CD14-positive monocyte (primary cell): ENCODE results near the gene CREB5. TPM values are rescaled to one million over a fixed set of nuclear protein-coding genes. Genes with fewer than 3 reads are reported as not detected.

ENCODE experiments used
- DNase-seq, 3 donors: peaks; one replicate each; pipeline ENCODE4 v3.0.0-alpha.2; 2011 to 2022
- H2AFZ ChIP-seq: 2 replicates; pipeline ENCODE4 v1.6.0; 2012; ENCODE audit warnings: mild to moderate bottlenecking, low read depth, low read length, inconsistent platforms; ENCODE audit not compliant: insufficient read depth, poor library complexity, severe bottlenecking
- H3K27ac ChIP-seq, 2 donors: 1 replicate in 1 of 2; 2 replicates in 1 of 2; pipeline ENCODE4 v1.5.1; 2012 to 2013; ENCODE audit warnings: low read length in 2 of 2, control low read depth in 1 of 2, inconsistent platforms in 1 of 2, low read depth in 1 of 2, mild to moderate bottlenecking in 1 of 2
- H3K27me3 ChIP-seq, 2 donors: one replicate each; pipeline versions ENCODE4 v1.6.0 to v1.6.1; 2011 to 2013; ENCODE audit warnings: low read length in 2 of 2; ENCODE audit not compliant: control insufficient read depth in 2 of 2, insufficient read depth in 2 of 2
- H3K36me3 ChIP-seq, 2 donors: replicated peaks in 1 of 2; 1 replicate in 1 of 2; 2 replicates in 1 of 2; pipeline versions ENCODE4 v1.5.1 to v1.6.1; 2012 to 2013; ENCODE audit warnings: low read length in 2 of 2, control low read depth in 1 of 2, inconsistent platforms in 1 of 2, mild to moderate bottlenecking in 1 of 2; ENCODE audit not compliant: insufficient read depth in 2 of 2, control insufficient read depth in 1 of 2
- H3K4me1 ChIP-seq, 2 donors: 1 replicate in 1 of 2; 2 replicates in 1 of 2; pipeline versions ENCODE4 v1.5.1 to v1.6.1; 2012 to 2013; ENCODE audit warnings: low read length in 2 of 2, control low read depth in 1 of 2, inconsistent platforms in 1 of 2, mild to moderate bottlenecking in 1 of 2, moderate library complexity in 1 of 2; ENCODE audit not compliant: insufficient read depth in 2 of 2, control insufficient read depth in 1 of 2
- H3K4me2 ChIP-seq: replicated peaks from 2 replicates; pipeline ENCODE3; 2012; ENCODE audit warnings: low read length, moderate library complexity, mild to moderate bottlenecking; ENCODE audit not compliant: poor library complexity, severe bottlenecking; ENCODE audit errors: extremely low read depth
- H3K4me3 ChIP-seq, 3 experiments: fragments of 200-600 bp in 1 of 3; sonication (generic) in 1 of 3; replicated peaks in 1 of 3; 1 replicate in 2 of 3; 2 replicates in 1 of 3; pipeline ENCODE4 v1.5.1; 2011 to 2013; ENCODE audit warnings: low read length in 3 of 3, mild to moderate bottlenecking in 3 of 3, control low read depth in 2 of 3, low read depth in 2 of 3, inconsistent platforms in 1 of 3, moderate library complexity in 1 of 3
- H3K79me2 ChIP-seq: 2 replicates; pipeline ENCODE4 v1.6.0; 2012; ENCODE audit warnings: mild to moderate bottlenecking, control low read depth, inconsistent platforms, low read length, moderate library complexity; ENCODE audit not compliant: insufficient read depth
- H3K9ac ChIP-seq: 2 replicates; pipeline ENCODE4 v1.6.0; 2017; ENCODE audit warnings: low read length, mild to moderate bottlenecking; ENCODE audit not compliant: insufficient read depth, poor library complexity, severe bottlenecking
- H3K9me3 ChIP-seq, 2 donors: replicated peaks in 1 of 2; 1 replicate in 1 of 2; 2 replicates in 1 of 2; pipeline versions ENCODE4 v1.5.1 to v1.6.1; 2012 to 2013; ENCODE audit warnings: low read length in 2 of 2, control low read depth in 1 of 2; ENCODE audit not compliant: control insufficient read depth in 1 of 2, insufficient read depth in 1 of 2
- H4K20me1 ChIP-seq: 2 replicates; pipeline ENCODE4 v1.6.0; 2012; ENCODE audit warnings: mild to moderate bottlenecking, low read length, control low read depth, moderate library complexity; ENCODE audit not compliant: insufficient read depth
- H3K27ac Mint-ChIP-seq, 7 donors: one replicate each; pipeline ENCODE4 v1.8.0; 2020; ENCODE audit warnings: mild to moderate bottlenecking in 7 of 7, mixed read lengths in 7 of 7, moderate library complexity in 6 of 7, inconsistent platforms in 2 of 7
- H3K27me3 Mint-ChIP-seq, 3 donors: one replicate each; pipeline ENCODE4 v1.8.0; 2021 to 2022; ENCODE audit warnings: low read depth in 3 of 3, mild to moderate bottlenecking in 3 of 3, mixed read lengths in 3 of 3, moderate library complexity in 3 of 3, inconsistent platforms in 1 of 3
- H3K36me3 Mint-ChIP-seq, 2 donors: one replicate each; pipeline ENCODE4 v1.8.0; 2020; ENCODE audit warnings: mixed read lengths in 2 of 2, inconsistent platforms in 1 of 2, mild to moderate bottlenecking in 1 of 2
- H3K4me1 Mint-ChIP-seq: one replicate; pipeline ENCODE4 v1.8.0; 2020; ENCODE audit warnings: mild to moderate bottlenecking, mixed read lengths
- H3K4me3 Mint-ChIP-seq, 2 donors: one replicate each; pipeline ENCODE4 v1.8.0; 2020; ENCODE audit warnings: mild to moderate bottlenecking in 2 of 2, mixed read lengths in 2 of 2, moderate library complexity in 1 of 2
- H3K9me3 Mint-ChIP-seq, 7 donors: one replicate each; pipeline ENCODE4 v1.8.0; 2020 to 2022; ENCODE audit warnings: mixed read lengths in 7 of 7, mild to moderate bottlenecking in 6 of 7, moderate library complexity in 6 of 7, inconsistent platforms in 2 of 7
- CTCF ChIP-seq: fragments of 200-600 bp; IDR thresholded peaks from one replicate; pipeline ENCODE4 v1.8.0; 2022; ENCODE audit warnings: antibody characterized with exemption, mild to moderate bottlenecking
- WGBS: methylation state at CpG from one replicate; pipeline ENCODE4 v1.1.5; 2013; ENCODE audit warnings: missing lambda C conversion rate; ENCODE audit not compliant: insufficient coverage; 5-methylcytosine and 5-hydroxymethylcytosine counted together
- intact Hi-C, 2 donors: fragments of 100-400 bp; cut with micrococcal nuclease; formaldehyde crosslinking; loops; one replicate each; pipeline versions ENCODE4 v1.15.0 to v1.15.1; 2023
- polyA plus RNA-seq, 3 donors: library from polyadenylated mRNA; depleted of rRNA in 1 of 3; unstranded in 2 of 3; stranded (reverse) in 1 of 3; fragments of 300-500 nt in 2 of 3; fragments of >200 nt in 1 of 3; fragmentation: Illumina TruSeq in 2 of 3; gene quantifications; 1 replicate in 2 of 3; 2 replicates in 1 of 3; pipeline ENCODE4 v1.2.3, GENCODE V29; 2012 to 2021

Gene CREB5
- polyA plus RNA-seq, 3 donors: 25.1 to 72.3 (median 44.2) TPM

- H3K79me2 ChIP-seq: no peaks in the 10 kb centered on the region
- H3K9ac ChIP-seq: no peak overlapping the region
- H3K27ac ChIP-seq: no peak overlapping the region
- no peak overlapping the region for H3K4me2 ChIP-seq
- H3K27me3 ChIP-seq: peaks cover 28 to 31% of the 10 kb centered on the region in 2 donors
- H3K4me3 ChIP-seq: no peak overlapping the region
- no peak for DNase-seq
- Mint-ChIP-seq H3K4me3 (no peak overlapping the region), H3K4me1 (peaks cover 9% of the 10 kb centered on the region), H3K9me3 (no peaks in the 10 kb centered on the region), H3K27me3 (peaks cover 16 to 34% (median 26%) of the 10 kb centered on the region in 3 donors), H3K27ac (no peak overlapping the region), H3K36me3 (no peaks in the 10 kb centered on the region)
- peaks cover 2 to 5% of the 10 kb centered on the region in 2 donors for H3K4me1 ChIP-seq
- intact Hi-C loops: no loop called here
- no peak for TF ChIP-seq CTCF
- H2AFZ ChIP-seq: no peak overlapping the region
- 96% methylated on average over 2 of the region's 3 CpGs for WGBS
- H3K36me3 ChIP-seq: no peaks in the 10 kb centered on the region
- no peaks in the 10 kb centered on the region for H4K20me1 ChIP-seq
- no peaks in the 10 kb centered on the region for H3K9me3 ChIP-seq
These were observed 218.0 kb downstream of the CREB5 start for GRCh38 chr7:28630350-28630749.

GRCh38 chr7:28631995-28632394, 219.7 kb downstream of the CREB5 start:
- H3K4me1 ChIP-seq: peaks cover 0 to 5% of the 10 kb centered on the region in 2 donors
- no peak overlapping the region for H3K27ac Mint-ChIP-seq
- H3K4me1 Mint-ChIP-seq: peaks cover 5% of the 10 kb centered on the region
- H3K4me2 ChIP-seq: no peak overlapping the region
- H4K20me1 ChIP-seq: no peaks in the 10 kb centered on the region
- no peak for DNase-seq
- H3K27me3 ChIP-seq: peaks cover 28 to 31% of the 10 kb centered on the region in 2 donors
- H3K79me2 ChIP-seq: no peaks in the 10 kb centered on the region
- H3K27me3 Mint-ChIP-seq: peaks cover 16 to 34% (median 30%) of the 10 kb centered on the region in 3 donors
- H3K36me3 Mint-ChIP-seq: no peaks in the 10 kb centered on the region
- H3K9me3 Mint-ChIP-seq: no peaks in the 10 kb centered on the region
- WGBS: 11% methylated on average over 1 of the region's 2 CpGs
- TF ChIP-seq CTCF: no peak
- no peak overlapping the region for H2AFZ ChIP-seq
- no peaks in the 10 kb centered on the region for H3K9me3 ChIP-seq
- no peak overlapping the region for H3K4me3 ChIP-seq
- no peak overlapping the region for H3K9ac ChIP-seq
- no peaks in the 10 kb centered on the region for H3K36me3 ChIP-seq
- intact Hi-C loops: no loop called here
- peak overlapping the region in 1 of 2 donors; percentile 47 for H3K4me3 Mint-ChIP-seq
- no peak overlapping the region for H3K27ac ChIP-seq
